Measurements from ENCODE around the gene SCFD2.

The SCFD2 gene

GRCh38 chr4:52889778-52890520 lies 475.9 kb downstream of the SCFD2 start:
- DNase-seq, result no peak

GRCh38 chr4:52889354-52889753 lies 476.5 kb downstream of the SCFD2 start:
- DNase-seq, result no peak

- no peak for DNase-seq
Observed at GRCh38 chr4:52884994-52885393, 480.9 kb downstream of the SCFD2 start.

- DNase-seq, result no peak
Observed at GRCh38 chr4:52883707-52884669, 481.9 kb downstream of the SCFD2 start.

- DNase-seq, result no peak
Observed at GRCh38 chr4:52883183-52883621, 482.7 kb downstream of the SCFD2 start.

GRCh38 chr4:52880994-52881393 lies 484.9 kb downstream of the SCFD2 start:
- no peak for DNase-seq

- no peak for DNase-seq
Observed at GRCh38 chr4:52879471-52879870, 486.4 kb downstream of the SCFD2 start.

GRCh38 chr4:52877694-52878093 lies 488.2 kb downstream of the SCFD2 start:
- DNase-seq, result no peak

GRCh38 chr4:52877036-52877435 lies 488.8 kb downstream of the SCFD2 start:
- no peak for DNase-seq

GRCh38 chr4:52876069-52876468 lies 489.8 kb downstream of the SCFD2 start:
- DNase-seq, result no peak

GRCh38 chr4:52874948-52875347 lies 490.9 kb downstream of the SCFD2 start:
- no peak for DNase-seq

GRCh38 chr4:52873861-52874343 lies 492.0 kb downstream of the SCFD2 start:
- no peak for DNase-seq

GRCh38 chr4:52873191-52873590 lies 492.7 kb downstream of the SCFD2 start:
- DNase-seq, result peak in 2 of 56 donors; percentile 8 to 25

GRCh38 chr4:52870225-52870624 lies 495.6 kb downstream of the SCFD2 start:
- DNase-seq, result peak in 5 of 56 donors; percentile 2 to 21 (median 6)

GRCh38 chr4:52869656-52870055 lies 496.2 kb downstream of the SCFD2 start:
- no peak for DNase-seq

GRCh38 chr4:52869196-52869595 lies 496.7 kb downstream of the SCFD2 start:
- DNase-seq, result peak in 52 of 56 donors; percentile 3 to 77 (median 42)

GRCh38 chr4:52868133-52868532 lies 497.7 kb downstream of the SCFD2 start:
- peak in 20 of 56 donors; percentile 6 to 38 (median 16) for DNase-seq

- no peak for DNase-seq
Observed at GRCh38 chr4:52867163-52867562, 498.7 kb downstream of the SCFD2 start.

- DNase-seq, result no peak
Observed at GRCh38 chr4:52866734-52867133, 499.1 kb downstream of the SCFD2 start.

- no peak for DNase-seq
Observed at GRCh38 chr4:52865300-52865699, 500.6 kb downstream of the SCFD2 start.

- no peak for DNase-seq
Observed at GRCh38 chr4:52864793-52865192, 501.1 kb downstream of the SCFD2 start.

- DNase-seq, result no peak
Observed at GRCh38 chr4:52863324-52863723, 502.5 kb downstream of the SCFD2 start.

All from nucleus accumbens (tissue), 56 donors.